Activated T-helper 17 cell treated with anti-CD3 and anti-CD28 coated beads, Interleukin-2, amount 50 U/mL, for 72 hours (primary cell): ENCODE measurements around the gene SPINT2. TPM values are rescaled to one million over a fixed set of nuclear protein-coding genes. Genes with fewer than 3 reads are reported as not detected.

Source experiments
- ATAC-seq: fragments of 150-1000 bp; cut with Tn5 transposase; replicated peaks from 2 replicates; pipeline ENCODE4 v1.10.0; 2021; ENCODE audit warnings: mild to moderate bottlenecking, moderate library complexity
- H3K27ac Mint-ChIP-seq: one replicate; pipeline ENCODE4 v1.8.0; 2022; ENCODE audit warnings: mixed read lengths
- H3K27me3 Mint-ChIP-seq: one replicate; pipeline ENCODE4 v1.8.0; 2022; ENCODE audit warnings: mixed read lengths
- H3K36me3 Mint-ChIP-seq: one replicate; pipeline ENCODE4 v1.8.0; 2022; ENCODE audit warnings: low read depth, mild to moderate bottlenecking, mixed read lengths
- H3K4me1 Mint-ChIP-seq: one replicate; pipeline ENCODE4 v1.8.0; 2022; ENCODE audit warnings: mixed read lengths
- H3K4me3 Mint-ChIP-seq: one replicate; pipeline ENCODE4 v1.8.0; 2022; ENCODE audit warnings: mild to moderate bottlenecking, mixed read lengths
- H3K9me3 Mint-ChIP-seq: one replicate; pipeline ENCODE4 v1.8.0; 2022; ENCODE audit warnings: mixed read lengths
- total RNA-seq, 2 donors: library from RNA; stranded (reverse); gene quantifications; one replicate each; pipeline ENCODE4 v1.2.3, GENCODE V29; 2022

SPINT2 gene
- total RNA-seq, 2 donors from 2014 or later: 21.3 to 56.6 TPM

GRCh38 chr19:38267761-38268483 lies 3.5 kb downstream of the SPINT2 start:
- H3K27me3 Mint-ChIP-seq: no peaks in the 10 kb centered on the region
- no peak for ATAC-seq
- H3K27ac Mint-ChIP-seq: no peak overlapping the region
- peaks cover 5% of the 10 kb centered on the region for H3K36me3 Mint-ChIP-seq
- H3K4me1 Mint-ChIP-seq: peaks cover 32% of the 10 kb centered on the region
- H3K4me3 Mint-ChIP-seq: no peak overlapping the region
- H3K9me3 Mint-ChIP-seq: peaks cover 4% of the 10 kb centered on the region

GRCh38 chr19:38268539-38268938 lies 4.2 kb downstream of the SPINT2 start:
- no peak for ATAC-seq
- Mint-ChIP-seq H3K36me3 (peaks cover 4% of the 10 kb centered on the region), H3K27me3 (no peaks in the 10 kb centered on the region), H3K4me1 (peaks cover 30% of the 10 kb centered on the region), H3K27ac (no peak overlapping the region), H3K9me3 (peaks cover 4% of the 10 kb centered on the region), H3K4me3 (no peak overlapping the region)

GRCh38 chr19:38270587-38271167 lies 6.3 kb downstream of the SPINT2 start:
- Mint-ChIP-seq H3K27me3 (no peaks in the 10 kb centered on the region), H3K27ac (no peak overlapping the region), H3K4me1 (peaks cover 19% of the 10 kb centered on the region), H3K4me3 (no peak overlapping the region), H3K36me3 (no peaks in the 10 kb centered on the region), H3K9me3 (no peaks in the 10 kb centered on the region)
- no peak for ATAC-seq

- Mint-ChIP-seq H3K4me3 (no peak overlapping the region), H3K4me1 (peaks cover 4% of the 10 kb centered on the region), H3K36me3 (no peaks in the 10 kb centered on the region), H3K27me3 (no peaks in the 10 kb centered on the region), H3K9me3 (no peaks in the 10 kb centered on the region), H3K27ac (no peak overlapping the region)
- ATAC-seq: no peak
Measured at GRCh38 chr19:38273499-38273898, 9.1 kb downstream of the SPINT2 start.

- H3K4me1 Mint-ChIP-seq: peaks cover 4% of the 10 kb centered on the region
- no peaks in the 10 kb centered on the region for H3K36me3 Mint-ChIP-seq
- ATAC-seq: no peak
- H3K27me3 Mint-ChIP-seq: no peaks in the 10 kb centered on the region
- H3K27ac Mint-ChIP-seq: no peak overlapping the region
- H3K4me3 Mint-ChIP-seq: no peak overlapping the region
- no peaks in the 10 kb centered on the region for H3K9me3 Mint-ChIP-seq
Measured at GRCh38 chr19:38274739-38275138, 10.4 kb downstream of the SPINT2 start.

- no peaks in the 10 kb centered on the region for H3K27me3 Mint-ChIP-seq
- no peaks in the 10 kb centered on the region for H3K36me3 Mint-ChIP-seq
- no peak for ATAC-seq
- no peak overlapping the region for H3K27ac Mint-ChIP-seq
- H3K4me1 Mint-ChIP-seq: peaks cover 8% of the 10 kb centered on the region
- no peak overlapping the region for H3K4me3 Mint-ChIP-seq
- no peaks in the 10 kb centered on the region for H3K9me3 Mint-ChIP-seq
Measured at GRCh38 chr19:38276942-38277517, 12.7 kb downstream of the SPINT2 start.

- Mint-ChIP-seq H3K36me3 (no peaks in the 10 kb centered on the region), H3K27ac (no peak overlapping the region), H3K27me3 (no peaks in the 10 kb centered on the region), H3K4me1 (peaks cover 10% of the 10 kb centered on the region), H3K4me3 (no peak overlapping the region), H3K9me3 (no peaks in the 10 kb centered on the region)
- ATAC-seq: no peak
Measured at GRCh38 chr19:38277549-38277948, 13.2 kb downstream of the SPINT2 start.

GRCh38 chr19:38277969-38278680 lies 13.8 kb downstream of the SPINT2 start:
- H3K9me3 Mint-ChIP-seq: no peaks in the 10 kb centered on the region
- H3K4me1 Mint-ChIP-seq: peaks cover 10% of the 10 kb centered on the region
- no peaks in the 10 kb centered on the region for H3K27me3 Mint-ChIP-seq
- H3K4me3 Mint-ChIP-seq: no peak overlapping the region
- no peaks in the 10 kb centered on the region for H3K36me3 Mint-ChIP-seq
- no peak overlapping the region for H3K27ac Mint-ChIP-seq
- ATAC-seq: no peak

GRCh38 chr19:38278751-38279150 lies 14.4 kb downstream of the SPINT2 start:
- no peak for ATAC-seq
- Mint-ChIP-seq H3K36me3 (no peaks in the 10 kb centered on the region), H3K9me3 (no peaks in the 10 kb centered on the region), H3K27ac (no peak overlapping the region), H3K4me3 (no peak overlapping the region), H3K4me1 (peaks cover 6% of the 10 kb centered on the region), H3K27me3 (no peaks in the 10 kb centered on the region)

- Mint-ChIP-seq H3K4me1 (peaks cover 6% of the 10 kb centered on the region), H3K36me3 (peaks cover 7% of the 10 kb centered on the region), H3K27me3 (no peaks in the 10 kb centered on the region), H3K9me3 (no peaks in the 10 kb centered on the region), H3K4me3 (no peak overlapping the region), H3K27ac (no peak overlapping the region)
- no peak for ATAC-seq
Measured at GRCh38 chr19:38280030-38280921, 15.9 kb downstream of the SPINT2 start.

- ATAC-seq: peak; percentile 74
- Mint-ChIP-seq H3K36me3 (peaks cover 15% of the 10 kb centered on the region), H3K27ac (peak overlapping the region; percentile 75), H3K27me3 (no peaks in the 10 kb centered on the region), H3K4me3 (peak overlapping the region; percentile 41), H3K4me1 (peaks cover 6% of the 10 kb centered on the region), H3K9me3 (no peaks in the 10 kb centered on the region)
Measured at GRCh38 chr19:38281811-38282566, 17.6 kb downstream of the SPINT2 start.

- no peak for ATAC-seq
- H3K27ac Mint-ChIP-seq: no peak overlapping the region
- no peaks in the 10 kb centered on the region for H3K27me3 Mint-ChIP-seq
- no peaks in the 10 kb centered on the region for H3K9me3 Mint-ChIP-seq
- H3K36me3 Mint-ChIP-seq: peaks cover 15% of the 10 kb centered on the region
- no peak overlapping the region for H3K4me3 Mint-ChIP-seq
- peaks cover 6% of the 10 kb centered on the region for H3K4me1 Mint-ChIP-seq
Measured at GRCh38 chr19:38283271-38283670, 18.9 kb downstream of the SPINT2 start.

GRCh38 chr19:38284422-38284821 lies 20.0 kb downstream of the SPINT2 start:
- peak overlapping the region; percentile 36 for H3K27ac Mint-ChIP-seq
- no peaks in the 10 kb centered on the region for H3K9me3 Mint-ChIP-seq
- no peak overlapping the region for H3K4me3 Mint-ChIP-seq
- no peaks in the 10 kb centered on the region for H3K27me3 Mint-ChIP-seq
- peaks cover 6% of the 10 kb centered on the region for H3K4me1 Mint-ChIP-seq
- no peak for ATAC-seq
- peaks cover 15% of the 10 kb centered on the region for H3K36me3 Mint-ChIP-seq
